A549 (cell line): ENCODE results near the gene RCOR3. TPM values are rescaled to one million over a fixed set of nuclear protein-coding genes. Genes with fewer than 3 reads are reported as not detected.

Experiments
- ATAC-seq, 2 experiments: fragments of 200-7000 bp in 1 of 2; fragments of >200 bp in 1 of 2; cut with Nextera tagmentation in 1 of 2; cut with Tn5 transposase in 1 of 2; 3 replicates each; pipeline versions ENCODE4 v1.8.0 to v1.9.1; 2018 to 2020; ENCODE audit warnings: mild to moderate bottlenecking in 1 of 2, moderate library complexity in 1 of 2
- CTCF ChIA-PET: fragments of 300-600 bp; sonication (Branson Sonifier 250); formaldehyde crosslinking; extraction: SDS; loops from one replicate; lab custom pipeline; 2021; ENCODE audit warnings: antibody characterized with exemption, inconsistent platforms; lab: Yijun Ruan, JAX
- POLR2A ChIA-PET: fragments of 350-600 bp; formaldehyde crosslinking; extraction: SDS; loops from one replicate; lab custom pipeline; 2021; ENCODE audit warnings: antibody characterized with exemption, inconsistent platforms; lab: Yijun Ruan, JAX
- DNase-seq, 2 experiments: peaks; one replicate each; pipeline versions ENCODE4 v3.0.0 to v3.0.0-alpha.2; 2011 to 2016; ENCODE audit warnings: low read depth in 1 of 2, low spot score in 1 of 2
- FAIRE-seq: peaks from 2 replicates; lab custom pipeline; 2011; peaks lifted over from hg19 to GRCh38; lab: Jason Lieb, UNC
- H3K27ac ChIP-seq, 2 experiments: fragments of >200 bp; sonication (Bioruptor Twin); formaldehyde crosslinking; 3 replicates each; pipeline ENCODE4 v1.5.1; 2016 to 2017
- H3K4me1 ChIP-seq: fragments of >200 bp; sonication (Bioruptor Twin); formaldehyde crosslinking; 3 replicates; pipeline ENCODE4 v1.6.1; 2016
- H3K4me2 ChIP-seq: fragments of >200 bp; sonication (Bioruptor Twin); formaldehyde crosslinking; 3 replicates; pipeline ENCODE4 v1.6.1; 2016
- H3K4me3 ChIP-seq: fragments of >200 bp; sonication (Bioruptor Twin); formaldehyde crosslinking; 3 replicates; pipeline ENCODE4 v1.5.1; 2016
- H3K9me3 ChIP-seq: fragments of >200 bp; sonication (Bioruptor Twin); formaldehyde crosslinking; 3 replicates; pipeline ENCODE4 v1.6.1; 2016
- BHLHE40 ChIP-seq: IDR thresholded peaks from 2 replicates; pipeline ENCODE4 v1.6.1; 2012; ENCODE audit warnings: low read depth, low read length, inconsistent platforms
- CBX2 ChIP-seq: fragments of 200-600 bp; sonication (generic); IDR thresholded peaks from 2 replicates; pipeline ENCODE4 v1.6.1; 2016; ENCODE audit warnings: low read depth, mild to moderate bottlenecking, borderline replicate concordance
- CEBPB ChIP-seq, 2 experiments: fragments of >200 bp in 1 of 2; sonication (Bioruptor Twin) in 1 of 2; formaldehyde crosslinking in 1 of 2; IDR thresholded peaks; 2 replicates each; pipeline ENCODE4 v1.6.1; 2012 to 2016
- CHD4 ChIP-seq: fragments of 200-600 bp; sonication (generic); IDR thresholded peaks from 2 replicates; pipeline ENCODE4 v1.6.1; 2016; ENCODE audit warnings: antibody characterized with exemption, mild to moderate bottlenecking, borderline replicate concordance
- EHF ChIP-seq: fragments of 250-450 bp; sonication (Bioruptor Pico); IDR thresholded peaks from 2 replicates; pipeline ENCODE4 v1.5.0; 2020; ENCODE audit warnings: mild to moderate bottlenecking
- EP300 ChIP-seq, 2 experiments: fragments of >200 bp; sonication (Bioruptor Twin); formaldehyde crosslinking; IDR thresholded peaks; 2 replicates in 1 of 2; 3 replicates in 1 of 2; pipeline ENCODE4 v1.6.1; 2016 to 2017
- ESRRA ChIP-seq: fragments of 150-350 bp; IDR thresholded peaks from 2 replicates; pipeline ENCODE4 v1.6.1; 2014; ENCODE audit warnings: mild to moderate bottlenecking, low read length, borderline replicate concordance
- FOSB ChIP-seq: fragments of 250-450 bp; sonication (Bioruptor Pico); IDR thresholded peaks from 2 replicates; pipeline ENCODE4 v1.5.0; 2020; ENCODE audit warnings: mild to moderate bottlenecking, moderate library complexity
- FOSL2 ChIP-seq, 2 experiments: fragments of 450-650 bp in 1 of 2; fragments of >200 bp in 1 of 2; sonication (Bioruptor Twin) in 1 of 2; formaldehyde crosslinking; IDR thresholded peaks; 2 replicates each; pipeline versions ENCODE4 v1.5.0 to v1.6.1; 2016 to 2020; ENCODE audit warnings: mild to moderate bottlenecking in 1 of 2, moderate library complexity in 1 of 2
- FOXS1 ChIP-seq: fragments of 250-450 bp; sonication (Bioruptor Pico); IDR thresholded peaks from 2 replicates; pipeline ENCODE4 v1.5.0; 2020; ENCODE audit warnings: mild to moderate bottlenecking, moderate library complexity
- HEYL ChIP-seq: fragments of 250-450 bp; sonication (Bioruptor Pico); IDR thresholded peaks from 2 replicates; pipeline ENCODE4 v1.8.0; 2021; ENCODE audit warnings: mild to moderate bottlenecking, moderate library complexity
- HOXB13 ChIP-seq: fragments of 250-450 bp; sonication (Bioruptor Pico); IDR thresholded peaks from 2 replicates; pipeline ENCODE4 v1.5.0; 2020; ENCODE audit warnings: low read depth, mild to moderate bottlenecking, moderate library complexity
- JUN ChIP-seq, 2 experiments: fragments of >200 bp; sonication (Bioruptor Twin); formaldehyde crosslinking; IDR thresholded peaks; 2 replicates in 1 of 2; 3 replicates in 1 of 2; pipeline ENCODE4 v1.6.1; 2016 to 2017
- KDM1A ChIP-seq: fragments of 200-600 bp; sonication (generic); IDR thresholded peaks from 2 replicates; pipeline ENCODE4 v1.6.1; 2016; ENCODE audit warnings: low read depth, mild to moderate bottlenecking
- NPAS2 ChIP-seq: fragments of 250-450 bp; sonication (Bioruptor Pico); IDR thresholded peaks from 2 replicates; pipeline ENCODE4 v1.8.0; 2022; ENCODE audit warnings: mild to moderate bottlenecking, moderate library complexity, borderline replicate concordance
- NR3C1 ChIP-seq: fragments of >200 bp; sonication (Bioruptor Twin); formaldehyde crosslinking; IDR thresholded peaks from 3 replicates; pipeline ENCODE4 v1.6.1; 2017
- RFX5 ChIP-seq: fragments of 450-650 bp; IDR thresholded peaks from 2 replicates; pipeline ENCODE4 v1.7.1; 2014; ENCODE audit warnings: antibody characterized with exemption, mild to moderate bottlenecking, moderate library complexity
- RNF2 ChIP-seq: fragments of 200-600 bp; sonication (generic); IDR thresholded peaks from 2 replicates; pipeline ENCODE4 v1.6.1; 2016; ENCODE audit warnings: low read depth, mild to moderate bottlenecking, antibody characterized with exemption, moderate library complexity, borderline replicate concordance
- SMC3 ChIP-seq: fragments of >200 bp; sonication (Bioruptor Twin); formaldehyde crosslinking; IDR thresholded peaks from 3 replicates; pipeline ENCODE4 v1.6.1; 2018; ENCODE audit warnings: inconsistent platforms
- TFCP2L1 ChIP-seq: fragments of 250-450 bp; sonication (Bioruptor Pico); IDR thresholded peaks from 2 replicates; pipeline ENCODE4 v1.5.0; 2021; ENCODE audit warnings: mild to moderate bottlenecking
- TP53 ChIP-seq: fragments of 250-450 bp; sonication (Bioruptor Pico); IDR thresholded peaks from 2 replicates; pipeline ENCODE4 v1.5.0; 2021; ENCODE audit warnings: mild to moderate bottlenecking, moderate library complexity
- ZC3H11A ChIP-seq: fragments of 450-650 bp; IDR thresholded peaks from 2 replicates; pipeline ENCODE4 v1.6.1; 2014; ENCODE audit warnings: antibody characterized with exemption, mild to moderate bottlenecking
- ZFP36 ChIP-seq: fragments of 450-650 bp; IDR thresholded peaks from 2 replicates; pipeline ENCODE4 v1.6.1; 2014; ENCODE audit warnings: borderline replicate concordance; ENCODE audit not compliant: partially characterized antibody
- ZNF302 ChIP-seq: fragments of 250-450 bp; sonication (Bioruptor Pico); IDR thresholded peaks from 2 replicates; pipeline ENCODE4 v1.9.0; 2021; ENCODE audit warnings: inconsistent platforms, mild to moderate bottlenecking, moderate library complexity
- WGBS: methylation state at CpG from one replicate; pipeline ENCODE4 v1.1.6; 2017; ENCODE audit errors: missing lambda C conversion rate; 5-methylcytosine and 5-hydroxymethylcytosine counted together
- polyA plus RNA-seq, 4 experiments: library from polyadenylated mRNA; depleted of rRNA in 3 of 4; stranded (reverse); fragments of >200 nt; fragmentation: RNase III in 1 of 4; extraction: RNeasy Plus Mini Kit Qiagen cat#74134 plus additional on column Dnase treatment in 1 of 4; gene quantifications; 2 replicates in 3 of 4; 3 replicates in 1 of 4; pipeline ENCODE4 v1.2.3, GENCODE V29; 2011 to 2017
- TF ChIP-seq, protein P1 (sequence below): fragments of >200 bp; sonication (Bioruptor Twin); formaldehyde crosslinking; IDR thresholded peaks from 3 replicates; pipeline ENCODE4 v1.5.1; 2016
- TF ChIP-seq, protein P2 (sequence below): fragments of >200 bp; sonication (Bioruptor Twin); formaldehyde crosslinking; IDR thresholded peaks from 3 replicates; pipeline ENCODE4 v1.6.1; 2016

The RCOR3 gene
- polyA plus RNA-seq, 2 of the 4 experiments (the other 2 are of a cell fraction) = 16.3 to 40.7 TPM

GRCh38 chr1:211358685-211359084 is 99.5 kb downstream of the RCOR3 start:
- Histone ChIP-seq H3K9me3 (no peaks in the 10 kb centered on the region), H3K4me1 (no peaks in the 10 kb centered on the region), H3K4me2 (no peak overlapping the region), H3K27ac (no peak overlapping the region), H3K4me3 (no peak overlapping the region)
- ChIA-PET POLR2A (no interaction called here), CTCF (interaction anchor here (0.7 to 1.5 kb wide), 2 partner anchors 10 to 35 kb away, joined by 4 to 7 read pairs; no protein-coding TSS in a partner anchor)
- DNase-seq (no peak), ATAC-seq (no peak), FAIRE-seq (no peak)
- 95% methylated on average over 1 of the region's 1 CpG for WGBS
- no peak for TF ChIP-seq KDM1A
- no peak for TF ChIP-seq HOXB13 (CRISPR knock-in tag)
- TF ChIP-seq SMC3 = no peak
- TF ChIP-seq RFX5 = no peak
- TF ChIP-seq CBX2 = no peak
- no peak for TF ChIP-seq CEBPB (IDR thresholded peaks at IDR 0.05)
- no peak for TF ChIP-seq TFCP2L1 (CRISPR knock-in tag)
- no peak for TF ChIP-seq FOXS1 (CRISPR knock-in tag)

- CTCF ChIA-PET = interaction anchor here (1.2 to 1.5 kb wide), 2 partner anchors 9 to 36 kb away, joined by 3 to 7 read pairs; no protein-coding TSS in a partner anchor
- 92% methylated on average over 3 of the region's 3 CpGs for WGBS
These were observed 100.7 kb downstream of the RCOR3 start for GRCh38 chr1:211359876-211360275.

DNA sequence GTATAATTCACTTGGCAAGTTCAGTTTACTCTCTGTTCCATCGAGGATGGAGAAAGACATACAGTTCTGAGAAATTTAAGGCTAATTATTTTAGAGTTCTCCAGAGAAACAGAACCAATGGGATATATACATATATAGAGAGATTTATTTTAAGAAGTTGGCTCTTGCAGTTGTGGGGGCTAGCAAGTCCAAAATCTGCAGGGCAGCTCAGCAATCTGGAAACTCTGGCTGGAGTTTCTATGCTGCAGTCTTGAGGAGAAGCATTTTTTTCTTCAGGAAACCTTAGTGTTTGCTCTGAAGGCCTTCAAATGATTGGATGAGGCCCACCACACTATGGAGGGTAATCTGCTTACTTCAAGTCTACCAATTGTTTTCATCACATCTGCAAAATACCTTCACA is 102.0 kb downstream of the RCOR3 start:
- Histone ChIP-seq H3K4me3 (no peak overlapping the region), H3K27ac (no peak overlapping the region), H3K4me2 (no peak overlapping the region), H3K9me3 (no peaks in the 10 kb centered on the region)
- no peak for ATAC-seq
- POLR2A ChIA-PET = no interaction called here
- WGBS = 76% methylated on average over 1 of the region's 1 CpG
- TF ChIP-seq ZFP36 (no peak), CHD4 (no peak), HOXB13 (CRISPR knock-in tag) (no peak), TP53 (CRISPR knock-in tag) (no peak), CEBPB (IDR thresholded peaks at IDR 0.05) (no peak), EP300 (IDR thresholded peaks at IDR 0.05) (no peak), HEYL (CRISPR knock-in tag) (no peak), RNF2 (no peak), BHLHE40 (no peak), ZNF302 (no peak), NR3C1 (no peak), NPAS2 (CRISPR knock-in tag) (no peak), ESRRA (no peak), EHF (no peak), RFX5 (no peak)
- TF ChIP-seq, protein P1, sequence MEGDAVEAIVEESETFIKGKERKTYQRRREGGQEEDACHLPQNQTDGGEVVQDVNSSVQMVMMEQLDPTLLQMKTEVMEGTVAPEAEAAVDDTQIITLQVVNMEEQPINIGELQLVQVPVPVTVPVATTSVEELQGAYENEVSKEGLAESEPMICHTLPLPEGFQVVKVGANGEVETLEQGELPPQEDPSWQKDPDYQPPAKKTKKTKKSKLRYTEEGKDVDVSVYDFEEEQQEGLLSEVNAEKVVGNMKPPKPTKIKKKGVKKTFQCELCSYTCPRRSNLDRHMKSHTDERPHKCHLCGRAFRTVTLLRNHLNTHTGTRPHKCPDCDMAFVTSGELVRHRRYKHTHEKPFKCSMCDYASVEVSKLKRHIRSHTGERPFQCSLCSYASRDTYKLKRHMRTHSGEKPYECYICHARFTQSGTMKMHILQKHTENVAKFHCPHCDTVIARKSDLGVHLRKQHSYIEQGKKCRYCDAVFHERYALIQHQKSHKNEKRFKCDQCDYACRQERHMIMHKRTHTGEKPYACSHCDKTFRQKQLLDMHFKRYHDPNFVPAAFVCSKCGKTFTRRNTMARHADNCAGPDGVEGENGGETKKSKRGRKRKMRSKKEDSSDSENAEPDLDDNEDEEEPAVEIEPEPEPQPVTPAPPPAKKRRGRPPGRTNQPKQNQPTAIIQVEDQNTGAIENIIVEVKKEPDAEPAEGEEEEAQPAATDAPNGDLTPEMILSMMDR = no peak
- TF ChIP-seq, protein P2, sequence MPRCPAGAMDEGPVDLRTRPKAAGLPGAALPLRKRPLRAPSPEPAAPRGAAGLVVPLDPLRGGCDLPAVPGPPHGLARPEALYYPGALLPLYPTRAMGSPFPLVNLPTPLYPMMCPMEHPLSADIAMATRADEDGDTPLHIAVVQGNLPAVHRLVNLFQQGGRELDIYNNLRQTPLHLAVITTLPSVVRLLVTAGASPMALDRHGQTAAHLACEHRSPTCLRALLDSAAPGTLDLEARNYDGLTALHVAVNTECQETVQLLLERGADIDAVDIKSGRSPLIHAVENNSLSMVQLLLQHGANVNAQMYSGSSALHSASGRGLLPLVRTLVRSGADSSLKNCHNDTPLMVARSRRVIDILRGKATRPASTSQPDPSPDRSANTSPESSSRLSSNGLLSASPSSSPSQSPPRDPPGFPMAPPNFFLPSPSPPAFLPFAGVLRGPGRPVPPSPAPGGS = no peak
- TF ChIP-seq, all 56 proteins: peak for 0
- FAIRE-seq (no peak), DNase-seq (no peak)
- H3K4me1 ChIP-seq = no peaks in the 10 kb centered on the region
- CTCF ChIA-PET = no interaction called here

More at GRCh38 chr1:211359876-211360275, 100.7 kb downstream of the RCOR3 start:
- no peak overlapping the region for H3K27ac ChIP-seq
- DNase-seq = no peak
- no peak for FAIRE-seq
- H3K4me3 ChIP-seq = no peak overlapping the region
- no peaks in the 10 kb centered on the region for H3K9me3 ChIP-seq
- POLR2A ChIA-PET = interaction anchor here (1.0 kb wide), 1 partner anchor 23 kb away, joined by 6 read pairs; no protein-coding TSS in a partner anchor
- H3K4me2 ChIP-seq = no peak overlapping the region
- no peak for ATAC-seq
- TF ChIP-seq FOSL2 (IDR thresholded peaks at IDR 0.05) = no peak
- no peak for TF ChIP-seq FOSL2 (CRISPR knock-in tag; IDR thresholded peaks at IDR 0.05)
- TF ChIP-seq NPAS2 (CRISPR knock-in tag) = no peak
- no peak for TF ChIP-seq BHLHE40
- no peak for TF ChIP-seq HOXB13 (CRISPR knock-in tag)
- no peak for TF ChIP-seq ZC3H11A
- no peak for TF ChIP-seq JUN (IDR thresholded peaks at IDR 0.05)
- TF ChIP-seq SMC3 = no peak
- TF ChIP-seq, protein P1 = no peak
- TF ChIP-seq, protein P2 = no peak
- TF ChIP-seq RFX5 = no peak
- no peak for TF ChIP-seq ZFP36
- TF ChIP-seq FOSB = no peak
- no peaks in the 10 kb centered on the region for H3K4me1 ChIP-seq
